Endodermal cell (in vitro differentiated cells): Measurements from ENCODE around the gene PHIP. TPM values are rescaled to one million over a fixed set of nuclear protein-coding genes. Genes with fewer than 3 reads are reported as not detected.

Experiments used
- DNase-seq: peaks from one replicate; pipeline ENCODE4 v3.0.0-alpha.2; 2017
- H3K27ac ChIP-seq: 2 replicates; pipeline ENCODE4 v1.5.1; 2013; ENCODE audit warnings: mild to moderate bottlenecking, low read depth, low read length, moderate library complexity
- H3K27me3 ChIP-seq: 2 replicates; pipeline ENCODE4 v1.6.1; 2013; ENCODE audit warnings: mild to moderate bottlenecking, low read length, moderate library complexity; ENCODE audit not compliant: insufficient read depth, control insufficient read depth, poor library complexity, severe bottlenecking
- H3K36me3 ChIP-seq: 2 replicates; pipeline ENCODE4 v1.7.0; 2013; ENCODE audit warnings: mild to moderate bottlenecking, low read length, moderate library complexity; ENCODE audit not compliant: control insufficient read depth, insufficient read depth
- H3K4me1 ChIP-seq: one replicate; pipeline ENCODE4 v1.7.0; 2013; ENCODE audit warnings: low read length; ENCODE audit not compliant: control insufficient read depth, insufficient read depth
- H3K4me3 ChIP-seq: 2 replicates; pipeline ENCODE4 v1.5.1; 2013; ENCODE audit warnings: mild to moderate bottlenecking, low read length, moderate library complexity
- H3K9ac ChIP-seq: 2 replicates; pipeline ENCODE4 v1.6.1; 2013; ENCODE audit warnings: mild to moderate bottlenecking, low read length, moderate library complexity; ENCODE audit not compliant: poor library complexity, severe bottlenecking; ENCODE audit errors: extremely low read depth
- H3K9me3 ChIP-seq: 2 replicates; pipeline ENCODE4 v1.6.1; 2013; ENCODE audit warnings: mild to moderate bottlenecking, low read length, moderate library complexity; ENCODE audit not compliant: control insufficient read depth
- H3K27ac Mint-ChIP-seq: 2 replicates; pipeline ENCODE4 v1.8.0; 2020; ENCODE audit warnings: mixed read lengths
- H3K27me3 Mint-ChIP-seq: 2 replicates; pipeline ENCODE4 v1.8.0; 2021; ENCODE audit warnings: mild to moderate bottlenecking, mixed read lengths; ENCODE audit not compliant: insufficient read depth
- H3K36me3 Mint-ChIP-seq: 2 replicates; pipeline ENCODE4 v1.8.0; 2020; ENCODE audit warnings: low read depth, mixed read lengths
- H3K4me1 Mint-ChIP-seq: 2 replicates; pipeline ENCODE4 v1.8.0; 2020; ENCODE audit warnings: mixed read lengths
- H3K4me3 Mint-ChIP-seq: 2 replicates; pipeline ENCODE4 v1.8.0; 2020; ENCODE audit warnings: mild to moderate bottlenecking, moderate library complexity, mixed read lengths
- H3K9me3 Mint-ChIP-seq: 2 replicates; pipeline ENCODE4 v1.8.0; 2020; ENCODE audit warnings: mild to moderate bottlenecking, mixed read lengths
- CTCF ChIP-seq: fragments of 200-600 bp; sonication (generic); conservative IDR thresholded peaks from 2 replicates; pipeline ENCODE4 v1.5.0; 2021; ENCODE audit warnings: antibody characterized with exemption, mild to moderate bottlenecking
- WGBS, 2 experiments: methylation state at CpG; one replicate each; pipeline versions ENCODE4 v1.1.5 to v1.1.7; 2013; ENCODE audit warnings: missing lambda C conversion rate in 2 of 2, mixed read lengths in 1 of 2; ENCODE audit not compliant: insufficient coverage in 1 of 2, insufficient read length in 1 of 2; 5-methylcytosine and 5-hydroxymethylcytosine counted together
- total RNA-seq, 2 donors: library from RNA; stranded (reverse); fragmentation: NEBNext Ultra II Directional in 1 of 2; extraction: Animal tissue kit (Norgen Biotek cat#: 25700) in 1 of 2; gene quantifications; 2 replicates in 1 of 2; 3 replicates in 1 of 2; pipeline ENCODE4 v1.2.1, GENCODE V29; 2021

Gene PHIP
- total RNA-seq, 2 donors from 2014 or later: 49.8 to 59.7 TPM

DNA sequence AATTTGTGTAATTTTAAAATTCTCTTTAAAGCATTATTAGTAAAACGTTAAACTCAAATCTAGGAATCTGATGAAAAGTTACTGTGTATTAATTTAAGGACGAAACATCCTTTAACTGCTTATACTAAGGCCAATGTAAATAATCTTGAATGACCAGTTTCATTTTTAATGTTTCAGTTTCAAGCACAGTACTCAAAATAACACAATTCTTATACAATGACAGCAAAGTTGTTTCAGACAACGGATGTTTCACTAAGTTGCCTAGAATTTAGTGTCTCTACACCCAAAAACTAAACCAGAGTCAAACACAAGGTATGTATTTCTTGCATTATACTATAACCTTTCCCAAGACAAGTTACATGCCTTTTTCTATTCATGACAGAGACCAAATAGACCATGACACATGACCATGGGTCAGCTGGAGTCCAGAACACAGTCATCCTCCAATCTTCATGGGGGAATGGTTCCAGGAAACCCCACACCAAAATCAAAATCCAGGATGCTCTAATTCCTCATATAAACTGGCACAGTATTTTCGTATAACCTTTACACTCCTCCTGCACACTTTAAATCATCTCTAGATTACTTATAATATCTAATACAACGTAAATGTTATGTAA is 7.7 kb downstream of the PHIP start:
- H3K4me1 ChIP-seq: peaks cover 4% of the 10 kb centered on the region
- peaks cover 32% of the 10 kb centered on the region for H3K36me3 ChIP-seq
- no peaks in the 10 kb centered on the region for H3K9me3 ChIP-seq
- H3K27me3 ChIP-seq: no peaks in the 10 kb centered on the region
- peaks cover 19% of the 10 kb centered on the region for H3K36me3 Mint-ChIP-seq
- no peak overlapping the region for H3K4me3 Mint-ChIP-seq
- no peak for TF ChIP-seq CTCF
- H3K4me3 ChIP-seq: no peak overlapping the region
- DNase-seq: no peak
- H3K9ac ChIP-seq: no peak overlapping the region
- H3K27me3 Mint-ChIP-seq: no peaks in the 10 kb centered on the region
- H3K4me1 Mint-ChIP-seq: peaks cover 21% of the 10 kb centered on the region
- H3K27ac ChIP-seq: no peak overlapping the region
- H3K27ac Mint-ChIP-seq: no peak overlapping the region
- WGBS, 2 experiments: 91% methylated on average over 1 to 4 of the region's 5 CpGs
- no peaks in the 10 kb centered on the region for H3K9me3 Mint-ChIP-seq

DNA sequence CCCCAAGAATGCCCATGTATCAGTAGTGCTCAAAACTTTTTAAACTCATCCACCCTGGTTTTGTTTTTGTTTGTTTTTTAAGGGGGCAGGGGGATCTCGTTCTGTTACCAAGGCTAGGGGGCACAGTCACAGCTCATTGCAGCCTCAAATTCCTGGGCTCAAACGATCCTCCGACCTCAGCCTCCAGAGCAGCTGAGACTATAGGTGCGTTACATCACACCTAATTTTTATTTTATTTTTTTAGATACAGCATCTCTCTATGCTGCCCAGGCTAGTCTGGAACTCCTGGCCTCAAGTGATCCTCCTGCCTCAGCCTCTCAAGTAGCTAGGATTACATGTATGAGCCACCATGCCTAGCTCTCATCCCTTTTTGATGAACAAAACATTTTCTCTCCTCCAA is 11.2 kb downstream of the PHIP start:
- peaks cover 27% of the 10 kb centered on the region for H3K36me3 ChIP-seq
- H3K4me1 ChIP-seq: no peaks in the 10 kb centered on the region
- Mint-ChIP-seq H3K4me1 (peaks cover 6% of the 10 kb centered on the region), H3K36me3 (peaks cover 14% of the 10 kb centered on the region), H3K9me3 (no peaks in the 10 kb centered on the region), H3K4me3 (no peak overlapping the region), H3K27me3 (no peaks in the 10 kb centered on the region), H3K27ac (no peak overlapping the region)
- WGBS, 2 experiments: 89 to 93% methylated on average over 2 to 4 of the region's 4 CpGs
- no peaks in the 10 kb centered on the region for H3K9me3 ChIP-seq
- H3K9ac ChIP-seq: no peak overlapping the region
- DNase-seq: no peak
- no peak overlapping the region for H3K27ac ChIP-seq
- no peak for TF ChIP-seq CTCF
- no peaks in the 10 kb centered on the region for H3K27me3 ChIP-seq
- no peak overlapping the region for H3K4me3 ChIP-seq

DNA sequence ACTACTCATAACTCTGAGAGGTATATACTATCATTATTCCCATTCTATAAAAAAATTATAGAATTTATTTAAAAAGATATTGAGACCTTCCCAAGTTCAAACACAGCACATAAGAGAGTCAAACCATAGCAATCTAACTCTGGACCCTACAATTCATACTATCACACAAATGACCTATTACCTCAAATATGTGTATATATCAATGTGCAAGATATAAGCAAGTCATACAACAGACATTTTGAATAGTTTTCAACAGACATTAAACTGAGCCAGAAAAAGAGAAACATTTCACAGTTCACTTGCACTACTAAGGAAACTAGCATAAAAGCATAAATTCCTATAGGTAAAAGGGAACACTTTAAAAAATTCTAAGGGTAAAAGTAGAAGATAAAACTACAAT is 11.7 kb downstream of the PHIP start:
- no peaks in the 10 kb centered on the region for H3K9me3 ChIP-seq
- no peaks in the 10 kb centered on the region for H3K27me3 ChIP-seq
- H3K4me1 Mint-ChIP-seq: peaks cover 6% of the 10 kb centered on the region
- H3K27ac Mint-ChIP-seq: no peak overlapping the region
- no peak overlapping the region for H3K4me3 ChIP-seq
- no peak for DNase-seq
- H3K27ac ChIP-seq: no peak overlapping the region
- H3K36me3 ChIP-seq: peaks cover 30% of the 10 kb centered on the region
- H3K36me3 Mint-ChIP-seq: peaks cover 14% of the 10 kb centered on the region
- TF ChIP-seq CTCF: no peak
- H3K9me3 Mint-ChIP-seq: no peaks in the 10 kb centered on the region
- H3K9ac ChIP-seq: no peak overlapping the region
- H3K4me1 ChIP-seq: no peaks in the 10 kb centered on the region
- H3K4me3 Mint-ChIP-seq: no peak overlapping the region
- no peaks in the 10 kb centered on the region for H3K27me3 Mint-ChIP-seq
